DMS114 treated with DMSO at 0.1 percent for 48 hours (cell line): ENCODE results near the gene XPNPEP2.
A peak's percentile ranks its signal among the peaks of the same experiment; 100 is the strongest.
"Not testable (repeated sequence)": the region's sequence is repeated elsewhere in the genome, so short reads cannot be mapped to it uniquely, and the experiment has no call there.

Source experiments
- DNase-seq: peaks from one replicate; lab custom pipeline; 2025; ENCODE audit not compliant: unreplicated experiment; lab: John Stamatoyannopoulos, UW

Gene XPNPEP2

GRCh38 chrX:129719268-129719667, 19.5 kb upstream of the XPNPEP2 start:
- no peak for DNase-seq

GRCh38 chrX:129719931-129720530, 18.7 kb upstream of the XPNPEP2 start:
- DNase-seq: no peak

GRCh38 chrX:129720741-129721140, 18.0 kb upstream of the XPNPEP2 start:
- DNase-seq: no peak

- DNase-seq: no peak
Observed at GRCh38 chrX:129721414-129721813, 17.4 kb upstream of the XPNPEP2 start.

GRCh38 chrX:129721870-129722269, 16.9 kb upstream of the XPNPEP2 start:
- no peak for DNase-seq

GRCh38 chrX:129723511-129723910, 15.3 kb upstream of the XPNPEP2 start:
- DNase-seq: no peak

- no peak for DNase-seq
Observed at GRCh38 chrX:129724754-129725153, 14.0 kb upstream of the XPNPEP2 start.

GRCh38 chrX:129726307-129727111, 12.3 kb upstream of the XPNPEP2 start:
- DNase-seq: peak; percentile 1

GRCh38 chrX:129728061-129728460, 10.7 kb upstream of the XPNPEP2 start:
- no peak for DNase-seq

GRCh38 chrX:129731228-129731627, 7.6 kb upstream of the XPNPEP2 start:
- DNase-seq: no peak

GRCh38 chrX:129732857-129733256, 5.9 kb upstream of the XPNPEP2 start:
- no peak for DNase-seq

- no peak for DNase-seq
Observed at GRCh38 chrX:129733335-129733734, 5.4 kb upstream of the XPNPEP2 start.

- no peak for DNase-seq
Observed at GRCh38 chrX:129736491-129736890, 2.3 kb upstream of the XPNPEP2 start.

- DNase-seq: no peak
Observed at GRCh38 chrX:129737916-129738315, 863 bp upstream of the XPNPEP2 start.

GRCh38 chrX:129739578-129739977, 799 bp downstream of the XPNPEP2 start:
- DNase-seq: no peak

- no peak for DNase-seq
Observed at GRCh38 chrX:129741880-129742758, 3.3 kb downstream of the XPNPEP2 start.

- not testable (repeated sequence) for DNase-seq
Observed at GRCh38 chrX:129742759-129743152, 4.0 kb downstream of the XPNPEP2 start.

GRCh38 chrX:129743821-129744220, 5.0 kb downstream of the XPNPEP2 start:
- no peak for DNase-seq

GRCh38 chrX:129744861-129745321, 6.1 kb downstream of the XPNPEP2 start:
- DNase-seq: no peak

- DNase-seq: no peak
Observed at GRCh38 chrX:129746557-129747470, 8.0 kb downstream of the XPNPEP2 start.
